Stimulated activated naive CD4-positive, alpha-beta T cell treated with Interleukin-2 at 50 U/mL for 16 hours (primary cell): ENCODE measurements around the gene TBCD.
"Not testable (repeated sequence)": the region's sequence is repeated elsewhere in the genome, so short reads cannot be mapped to it uniquely, and the experiment has no call there.

Experiments used
- DNase-seq: peaks from one replicate; lab custom pipeline; 2025; lab: John Stamatoyannopoulos, UW

The TBCD gene

GRCh38 chr17:82767041-82767754, 15.3 kb downstream of the TBCD start:
- no peak for DNase-seq

- DNase-seq = no peak
Measured at GRCh38 chr17:82769041-82769440, 17.2 kb downstream of the TBCD start.

DNA sequence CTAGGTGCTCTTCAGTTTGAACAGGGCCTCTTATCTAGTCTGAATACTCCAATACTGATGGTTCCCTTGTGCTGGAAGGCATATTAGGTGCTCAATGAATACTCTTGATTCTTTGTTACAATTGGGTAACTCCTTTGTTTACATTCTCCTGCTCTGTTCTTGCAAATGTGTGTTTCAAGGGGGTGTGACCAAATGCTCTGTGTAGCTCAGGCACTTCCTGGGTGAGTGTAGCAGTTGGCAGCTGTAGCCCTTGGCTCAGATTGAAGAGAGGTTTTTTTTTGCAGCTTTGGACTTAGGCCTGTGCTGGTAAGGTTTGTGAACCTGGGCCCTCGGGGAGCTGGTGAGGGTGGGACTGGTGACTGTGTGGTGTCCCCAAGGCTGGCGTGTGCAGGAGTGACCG, 20.2 kb downstream of the TBCD start:
- no peak for DNase-seq

GRCh38 chr17:82774456-82774855, 22.6 kb downstream of the TBCD start:
- DNase-seq = not testable (repeated sequence)

- peak; percentile 13 for DNase-seq
Measured at GRCh38 chr17:82775001-82775823, 23.3 kb downstream of the TBCD start.

- no peak for DNase-seq
Measured at GRCh38 chr17:82776454-82776853, 24.6 kb downstream of the TBCD start.

GRCh38 chr17:82777778-82778375, 26.0 kb downstream of the TBCD start:
- DNase-seq = not testable (repeated sequence)

- DNase-seq = no peak
Measured at GRCh38 chr17:82779541-82779940, 27.7 kb downstream of the TBCD start.

DNA sequence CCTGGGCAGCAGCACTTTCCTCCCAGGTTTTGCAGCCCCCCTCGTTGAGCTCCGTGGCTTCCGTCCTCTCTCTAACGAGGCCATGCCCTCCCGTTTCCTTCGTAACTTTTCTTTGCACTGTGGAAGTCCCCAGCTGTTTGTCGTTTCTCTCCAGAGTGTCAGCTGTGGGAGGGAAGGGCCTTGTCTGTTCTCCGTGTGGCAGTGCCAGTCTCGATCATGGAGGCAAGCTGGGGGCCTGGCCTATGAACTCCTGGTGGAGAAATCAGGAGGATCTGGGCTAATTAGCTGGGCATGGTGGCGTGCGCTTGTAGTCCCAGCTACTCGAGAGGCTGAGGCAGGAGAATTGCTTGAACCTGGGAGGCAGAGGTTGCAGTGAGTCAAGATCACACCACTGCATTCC, 28.3 kb downstream of the TBCD start:
- no peak for DNase-seq

GRCh38 chr17:82780971-82781893, 29.4 kb downstream of the TBCD start:
- DNase-seq = no peak

DNA sequence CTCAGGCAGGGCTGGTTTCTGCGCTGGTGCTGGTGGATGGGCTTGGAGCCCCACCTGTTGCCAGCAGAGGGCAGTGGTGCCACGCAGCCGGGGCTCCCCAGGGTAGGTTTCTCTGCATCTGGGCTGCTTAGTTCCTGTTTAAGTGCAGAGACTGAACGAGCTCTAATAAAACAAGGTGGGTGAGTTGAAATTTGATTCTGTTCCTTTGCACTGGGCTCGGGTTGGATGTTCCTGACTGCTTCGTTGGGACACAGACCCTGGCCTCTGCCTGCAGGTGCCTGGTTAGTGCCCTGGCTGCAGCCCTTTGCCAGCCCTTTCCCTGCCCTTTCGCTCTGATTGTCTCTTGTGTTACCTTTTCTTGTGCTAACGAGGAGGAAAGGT, 30.0 kb downstream of the TBCD start:
- DNase-seq = peak; percentile 69

DNA sequence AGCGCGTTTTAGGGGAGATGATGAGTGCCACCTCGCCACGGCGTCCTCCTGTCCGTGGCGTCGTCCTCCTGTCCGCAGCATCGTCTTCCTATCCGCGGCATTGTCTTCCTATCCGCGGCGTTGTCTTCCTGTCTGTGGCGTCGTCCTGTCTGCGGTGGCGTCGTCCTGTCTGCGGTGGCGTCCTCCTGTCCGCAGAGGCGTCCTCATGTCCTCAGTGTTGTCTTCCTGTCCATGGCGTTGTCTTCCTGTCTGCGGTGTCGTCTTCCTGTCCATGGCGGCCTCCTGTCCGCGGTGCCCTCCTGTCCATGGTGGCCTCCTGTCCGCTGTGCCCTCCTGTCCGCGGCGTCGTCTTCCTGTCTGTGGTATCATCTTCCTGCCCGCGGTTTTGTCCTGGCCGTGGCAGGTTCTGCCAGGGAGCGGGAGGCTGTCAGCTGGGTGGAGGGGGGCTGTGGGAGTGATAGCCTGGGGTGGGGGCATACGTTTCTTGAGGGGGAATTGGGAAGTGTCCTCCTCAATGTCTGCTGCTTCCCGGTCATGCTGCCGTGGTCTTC, 30.9 kb downstream of the TBCD start:
- DNase-seq = no peak

GRCh38 chr17:82783498-82783897, 31.6 kb downstream of the TBCD start:
- DNase-seq = no peak

- DNase-seq = not testable (repeated sequence)
Measured at GRCh38 chr17:82785581-82785980, 33.7 kb downstream of the TBCD start.

DNA sequence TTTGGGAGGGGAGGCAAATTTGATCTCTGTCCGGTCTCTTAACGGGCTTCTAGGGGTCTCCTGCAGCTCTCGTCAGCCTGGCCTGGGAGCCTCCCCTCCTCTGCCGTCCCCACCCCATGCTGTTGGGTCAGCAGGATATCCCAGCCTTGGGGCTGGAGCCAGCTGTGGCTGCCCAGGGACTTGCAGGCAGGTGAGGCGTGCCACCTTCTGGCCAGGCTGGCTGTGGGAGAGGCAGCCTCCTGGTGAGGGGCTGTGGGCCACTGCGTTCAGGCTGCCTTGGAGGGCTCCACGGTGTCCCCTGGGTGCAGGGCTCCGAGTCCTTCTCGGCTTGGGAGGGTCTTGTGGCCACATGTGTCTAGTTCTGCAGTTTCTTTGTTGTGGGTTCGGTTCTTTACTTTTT, 34.6 kb downstream of the TBCD start:
- no peak for DNase-seq

DNA sequence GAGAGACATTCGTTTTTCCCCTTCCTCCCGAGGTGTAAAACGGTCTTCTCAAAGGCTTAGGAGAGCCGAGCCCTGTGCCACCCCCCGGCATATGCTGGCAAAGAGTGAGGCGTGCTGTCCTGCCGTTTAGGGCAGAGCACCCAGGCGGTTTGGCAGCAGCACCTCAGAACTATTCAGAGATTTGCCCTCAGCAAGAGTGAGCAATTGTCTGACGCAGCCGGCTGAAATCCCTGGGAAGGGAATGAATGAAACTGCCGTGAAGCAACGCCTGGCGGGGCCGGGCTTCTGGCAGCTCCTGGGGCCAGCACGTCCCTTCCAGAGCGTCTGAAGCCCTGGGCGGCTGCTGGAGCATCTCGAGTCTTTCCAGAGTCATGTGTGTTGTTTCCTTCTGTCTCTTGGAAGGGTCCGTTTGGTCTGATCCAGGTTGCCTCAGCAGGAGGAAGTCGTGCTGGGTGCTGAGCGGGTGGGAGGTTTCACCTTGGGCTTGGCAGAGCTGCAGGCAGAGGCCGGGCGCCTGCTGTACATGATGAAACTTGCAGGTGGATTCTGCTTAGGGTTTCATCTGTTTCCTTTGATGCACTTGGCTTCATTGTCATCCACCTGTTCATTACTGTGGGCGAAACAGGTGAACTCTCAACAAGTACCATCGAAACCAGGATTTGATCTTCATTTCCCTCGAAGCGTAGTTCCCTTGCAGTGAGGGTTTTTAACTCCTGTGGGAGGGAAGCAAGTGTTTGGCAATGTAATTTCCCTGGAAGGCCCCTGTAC, 35.4 kb downstream of the TBCD start:
- no peak for DNase-seq

- no peak for DNase-seq
Measured at GRCh38 chr17:82788206-82789001, 36.5 kb downstream of the TBCD start.

- no peak for DNase-seq
Measured at GRCh38 chr17:82789051-82789592, 37.3 kb downstream of the TBCD start.

- no peak for DNase-seq
Measured at GRCh38 chr17:82789806-82790205, 37.9 kb downstream of the TBCD start.

DNA sequence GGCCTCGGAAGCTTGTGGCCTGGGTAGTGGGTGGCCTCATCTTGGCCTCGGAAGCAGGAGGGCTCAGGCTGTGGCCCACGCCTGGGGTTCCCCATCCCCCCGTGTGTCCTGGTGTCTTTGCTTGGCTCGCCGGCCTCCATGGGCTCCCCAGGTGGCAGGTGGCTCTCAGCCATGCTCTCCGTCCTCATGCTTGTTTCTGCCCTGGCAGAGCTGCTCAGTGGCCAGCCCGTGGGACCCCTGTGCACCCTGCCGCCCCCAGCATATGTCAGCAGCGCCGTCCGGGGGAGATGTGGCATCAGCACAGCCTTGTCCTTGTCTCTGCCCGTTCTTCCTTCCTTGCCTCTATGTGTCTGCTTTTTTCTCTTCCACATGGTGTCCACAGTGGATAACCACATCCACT, 38.5 kb downstream of the TBCD start:
- no peak for DNase-seq
